ENCODE results near the gene TMEM134.

Gene TMEM134

GRCh38 chr11:67423891-67424613 lies 45.0 kb downstream of the TMEM134 start:
- no peak for DNase-seq (ENCODE audit: insufficient read length, low spot score)
- no peak for FAIRE-seq
- no peak for TF ChIP-seq PAX5 (IDR thresholded peaks at IDR 0.05; ENCODE audit: insufficient read depth, low read length, severe bottlenecking)
- no peak for TF ChIP-seq POLR2AphosphoS5 (IDR thresholded peaks at IDR 0.05; ENCODE audit: low read depth, low read length)
- TF ChIP-seq TAF1 (IDR thresholded peaks at IDR 0.05; ENCODE audit: low read depth, low read length), result no peak

- FAIRE-seq (no peak), DNase-seq (ENCODE audit: insufficient read length, low spot score) (no peak)
- TF ChIP-seq SPI1 (IDR thresholded peaks at IDR 0.05; ENCODE audit: low read depth, low read length) (no peak), POLR2AphosphoS5 (IDR thresholded peaks at IDR 0.05; ENCODE audit: low read depth, low read length) (no peak), POU2F2 (IDR thresholded peaks at IDR 0.05; ENCODE audit: low read depth, low read length) (no peak), POLR2A (IDR thresholded peaks at IDR 0.05; ENCODE audit: low read depth, low read length) (no peak), PAX5 (IDR thresholded peaks at IDR 0.05; ENCODE audit: insufficient read depth, low read length, severe bottlenecking) (no peak), TAF1 (IDR thresholded peaks at IDR 0.05; ENCODE audit: low read depth, low read length) (no peak)
These were observed 45.6 kb downstream of the TMEM134 start for GRCh38 chr11:67423466-67423865.

DNA sequence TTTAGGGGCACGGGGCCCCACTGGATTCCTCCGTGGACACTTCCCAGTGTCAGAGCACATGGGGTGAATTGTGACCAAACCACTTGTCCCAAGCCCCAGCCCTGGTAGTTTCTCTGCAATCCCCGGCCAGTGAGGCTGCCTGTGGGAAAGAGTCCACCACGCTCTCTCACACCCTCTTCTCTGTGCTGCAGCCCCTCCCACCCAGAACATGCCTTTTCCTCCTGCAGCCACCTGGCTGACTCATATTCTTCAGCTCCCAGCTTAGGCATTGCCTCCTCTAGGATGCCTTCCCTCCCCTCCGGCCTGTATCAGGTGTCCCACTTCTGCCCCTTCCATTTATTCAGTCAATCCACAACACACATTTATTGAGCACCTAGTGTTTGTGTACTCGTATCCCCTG lies 46.2 kb downstream of the TMEM134 start:
- TF ChIP-seq POLR2AphosphoS5 (IDR thresholded peaks at IDR 0.05; ENCODE audit: low read depth, low read length), result no peak
- TF ChIP-seq SPI1 (IDR thresholded peaks at IDR 0.05; ENCODE audit: low read depth, low read length), result no peak
- TF ChIP-seq PAX5 (IDR thresholded peaks at IDR 0.05; ENCODE audit: insufficient read depth, low read length, severe bottlenecking), result no peak
- no peak for TF ChIP-seq POU2F2 (IDR thresholded peaks at IDR 0.05; ENCODE audit: low read depth, low read length)
- TF ChIP-seq TAF1 (IDR thresholded peaks at IDR 0.05; ENCODE audit: low read depth, low read length), result no peak
- TF ChIP-seq POLR2A (IDR thresholded peaks at IDR 0.05; ENCODE audit: low read depth, low read length), result no peak
- no peak for FAIRE-seq
- DNase-seq (ENCODE audit: insufficient read length, low spot score), result no peak

- DNase-seq (ENCODE audit: insufficient read length, low spot score), result no peak
- TF ChIP-seq PAX5 (IDR thresholded peaks at IDR 0.05; ENCODE audit: insufficient read depth, low read length, severe bottlenecking), result no peak
- TF ChIP-seq TAF1 (IDR thresholded peaks at IDR 0.05; ENCODE audit: low read depth, low read length), result no peak
- no peak for TF ChIP-seq POU2F2 (IDR thresholded peaks at IDR 0.05; ENCODE audit: low read depth, low read length)
- TF ChIP-seq SPI1 (IDR thresholded peaks at IDR 0.05; ENCODE audit: low read depth, low read length), result no peak
- TF ChIP-seq POLR2AphosphoS5 (IDR thresholded peaks at IDR 0.05; ENCODE audit: low read depth, low read length), result no peak
- FAIRE-seq, result no peak
These were observed 47.5 kb downstream of the TMEM134 start for GRCh38 chr11:67421430-67422031.

GRCh38 chr11:67420646-67421429 lies 48.2 kb downstream of the TMEM134 start:
- DNase-seq (ENCODE audit: insufficient read length, low spot score) (peak; percentile 99), FAIRE-seq (peak; percentile 98)
- TF ChIP-seq PAX5 (IDR thresholded peaks at IDR 0.05; ENCODE audit: insufficient read depth, low read length, severe bottlenecking), result peak; percentile 16
- no peak for TF ChIP-seq POLR2AphosphoS5 (IDR thresholded peaks at IDR 0.05; ENCODE audit: low read depth, low read length)

- no peak for DNase-seq (ENCODE audit: insufficient read length, low spot score)
- no peak for FAIRE-seq
- TF ChIP-seq SPI1 (IDR thresholded peaks at IDR 0.05; ENCODE audit: low read depth, low read length) (no peak), POLR2A (IDR thresholded peaks at IDR 0.05; ENCODE audit: low read depth, low read length) (no peak), TAF1 (IDR thresholded peaks at IDR 0.05; ENCODE audit: low read depth, low read length) (no peak), PAX5 (IDR thresholded peaks at IDR 0.05; ENCODE audit: insufficient read depth, low read length, severe bottlenecking) (no peak), POU2F2 (IDR thresholded peaks at IDR 0.05; ENCODE audit: low read depth, low read length) (no peak)
These were observed 48.9 kb downstream of the TMEM134 start for GRCh38 chr11:67420147-67420645.

DNA sequence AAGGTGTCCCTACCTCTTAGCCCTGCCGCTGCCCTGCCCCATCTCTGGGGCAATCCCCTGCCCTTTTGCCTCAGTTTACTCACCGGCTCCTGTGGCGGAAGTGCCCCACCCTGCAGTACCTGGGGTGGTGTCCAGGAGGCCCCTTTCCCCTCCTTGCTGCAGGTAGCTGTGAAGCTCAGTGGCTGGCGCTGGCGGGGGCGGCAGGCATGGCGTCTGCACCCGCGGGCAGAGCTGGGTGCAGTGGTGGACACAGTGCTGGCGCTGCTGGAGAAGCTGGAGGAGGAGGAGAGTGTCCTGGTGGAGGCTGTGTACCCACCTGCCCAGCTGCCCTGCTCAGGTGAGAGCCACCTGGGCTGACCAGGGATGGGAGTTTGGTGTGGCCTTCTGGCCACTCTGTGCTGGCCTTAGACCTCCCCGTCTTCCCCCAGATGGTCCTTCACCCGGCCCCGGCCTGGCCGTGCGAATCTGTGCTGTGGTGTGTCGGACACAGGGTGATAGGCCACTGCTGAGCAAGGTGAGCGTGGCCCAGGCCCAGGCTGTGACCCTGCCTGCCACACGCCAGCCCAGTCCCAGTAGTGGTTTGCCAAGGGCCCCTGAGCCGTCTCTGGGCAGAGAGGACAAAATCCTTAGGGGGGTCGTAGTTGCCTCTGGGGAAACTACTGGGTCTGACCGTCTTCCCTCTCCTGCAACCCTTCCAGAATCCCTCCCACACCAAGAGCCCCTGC lies 49.6 kb downstream of the TMEM134 start:
- no peak for TF ChIP-seq POLR2A (IDR thresholded peaks at IDR 0.05; ENCODE audit: low read depth, low read length)
- no peak for TF ChIP-seq POLR2AphosphoS5 (IDR thresholded peaks at IDR 0.05; ENCODE audit: low read depth, low read length)
- FAIRE-seq (no peak), DNase-seq (ENCODE audit: insufficient read length, low spot score) (no peak)

DNA sequence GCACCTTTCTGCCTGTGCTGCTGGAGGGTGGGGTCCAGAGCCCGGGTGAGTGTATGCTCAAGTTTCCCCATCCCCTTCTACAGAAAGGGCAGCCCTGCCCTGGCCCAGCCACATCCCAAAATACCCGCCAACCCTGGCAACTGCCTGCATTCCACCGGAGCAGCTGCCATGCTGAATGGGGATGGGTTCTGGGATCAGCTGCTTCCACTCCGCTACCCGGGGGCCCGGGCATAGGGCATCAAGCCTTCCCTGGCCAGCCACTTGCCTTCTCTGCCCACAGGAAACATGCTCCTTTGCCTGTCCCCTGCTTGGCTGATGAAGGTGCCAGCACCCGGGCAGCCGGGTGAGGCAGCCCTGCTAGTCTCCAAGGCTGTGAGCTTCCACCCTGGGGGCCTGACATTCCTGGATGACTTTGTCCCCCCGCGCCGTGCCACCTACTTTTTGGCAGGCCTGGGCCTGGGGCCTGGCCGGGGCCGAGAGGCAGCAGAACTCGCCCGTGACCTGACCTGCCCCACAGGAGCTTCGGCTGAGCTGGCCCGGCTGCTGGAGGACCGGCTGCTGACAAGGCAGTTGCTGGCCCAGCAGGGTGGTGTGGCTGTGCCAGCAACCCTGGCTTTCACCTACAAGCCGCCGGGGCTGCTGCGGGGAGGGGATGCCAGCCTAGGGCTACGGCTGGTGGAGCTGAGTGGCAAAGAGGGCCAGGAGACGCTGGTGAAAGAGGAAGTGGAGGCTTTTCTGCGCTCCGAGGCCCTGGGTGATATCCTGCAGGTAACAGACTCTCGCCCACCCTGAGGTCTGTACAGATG lies 50.4 kb downstream of the TMEM134 start:
- peak; percentile 60 for FAIRE-seq
- no peak for DNase-seq (ENCODE audit: insufficient read length, low spot score)
- TF ChIP-seq SPI1 (IDR thresholded peaks at IDR 0.05; ENCODE audit: low read depth, low read length) (peak; percentile 83), POLR2A (IDR thresholded peaks at IDR 0.05; ENCODE audit: low read depth, low read length) (no peak), TAF1 (IDR thresholded peaks at IDR 0.05; ENCODE audit: low read depth, low read length) (no peak), PAX5 (IDR thresholded peaks at IDR 0.05; ENCODE audit: insufficient read depth, low read length, severe bottlenecking) (no peak), POLR2AphosphoS5 (IDR thresholded peaks at IDR 0.05; ENCODE audit: low read depth, low read length) (no peak)

- DNase-seq (ENCODE audit: insufficient read length, low spot score), result no peak
- no peak for FAIRE-seq
- no peak for TF ChIP-seq SPI1 (IDR thresholded peaks at IDR 0.05; ENCODE audit: low read depth, low read length)
- no peak for TF ChIP-seq TAF1 (IDR thresholded peaks at IDR 0.05; ENCODE audit: low read depth, low read length)
- no peak for TF ChIP-seq PAX5 (IDR thresholded peaks at IDR 0.05; ENCODE audit: insufficient read depth, low read length, severe bottlenecking)
- no peak for TF ChIP-seq POU2F2 (IDR thresholded peaks at IDR 0.05; ENCODE audit: low read depth, low read length)
- TF ChIP-seq POLR2A (IDR thresholded peaks at IDR 0.05; ENCODE audit: low read depth, low read length), result no peak
- no peak for TF ChIP-seq POLR2AphosphoS5 (IDR thresholded peaks at IDR 0.05; ENCODE audit: low read depth, low read length)
These were observed 51.6 kb downstream of the TMEM134 start for GRCh38 chr11:67417425-67417824.
